ENCODE data around the gene LAMA2.

GRCh38 chr6:129516005-129516404 is 633.1 kb downstream of the LAMA2 start:
- TF ChIP-seq, protein P1, sequence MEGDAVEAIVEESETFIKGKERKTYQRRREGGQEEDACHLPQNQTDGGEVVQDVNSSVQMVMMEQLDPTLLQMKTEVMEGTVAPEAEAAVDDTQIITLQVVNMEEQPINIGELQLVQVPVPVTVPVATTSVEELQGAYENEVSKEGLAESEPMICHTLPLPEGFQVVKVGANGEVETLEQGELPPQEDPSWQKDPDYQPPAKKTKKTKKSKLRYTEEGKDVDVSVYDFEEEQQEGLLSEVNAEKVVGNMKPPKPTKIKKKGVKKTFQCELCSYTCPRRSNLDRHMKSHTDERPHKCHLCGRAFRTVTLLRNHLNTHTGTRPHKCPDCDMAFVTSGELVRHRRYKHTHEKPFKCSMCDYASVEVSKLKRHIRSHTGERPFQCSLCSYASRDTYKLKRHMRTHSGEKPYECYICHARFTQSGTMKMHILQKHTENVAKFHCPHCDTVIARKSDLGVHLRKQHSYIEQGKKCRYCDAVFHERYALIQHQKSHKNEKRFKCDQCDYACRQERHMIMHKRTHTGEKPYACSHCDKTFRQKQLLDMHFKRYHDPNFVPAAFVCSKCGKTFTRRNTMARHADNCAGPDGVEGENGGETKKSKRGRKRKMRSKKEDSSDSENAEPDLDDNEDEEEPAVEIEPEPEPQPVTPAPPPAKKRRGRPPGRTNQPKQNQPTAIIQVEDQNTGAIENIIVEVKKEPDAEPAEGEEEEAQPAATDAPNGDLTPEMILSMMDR (IDR thresholded peaks at IDR 0.05): no peak
- TF ChIP-seq REST (IDR thresholded peaks at IDR 0.05; ENCODE audit: insufficient read depth in 1 of 2, low read depth in 2 of 2, low read length in 1 of 2) (no peak), POLR2AphosphoS5 (IDR thresholded peaks at IDR 0.05; ENCODE audit: low read depth, low read length) (no peak)
